ENCODE data around the gene ITGB1. TPM values are rescaled to one million over a fixed set of nuclear protein-coding genes. Genes with fewer than 3 reads are reported as not detected.
"Not testable (repeated sequence)": the region's sequence is repeated elsewhere in the genome, so short reads cannot be mapped to it uniquely, and the experiment has no call there.

ITGB1 gene
- total RNA-seq (2014; rRNA removed; shearing (Covaris generic)) = 743 and 767 TPM in 2 replicates
- 1,242 and 1,776 TPM in 2 replicates for polyA plus RNA-seq (2015; cell fraction: cytosol; rRNA removed)
- 2,428 and 2,657 TPM in 2 replicates for polyA plus RNA-seq (2015; cell fraction: nucleus; rRNA removed)

GRCh38 chr10:32958085-32959005 is at the start of gene ITGB1:
TSS of gene ITGB1 (minus strand) at chr10:32958230. CDS start at chr10:32935558, 22,672 bp downstream.
- DNase-seq (ENCODE audit: low read depth) = peak; percentile 97

- DNase-seq (ENCODE audit: low read depth) = no peak
These were observed 48.4 kb upstream of the ITGB1 start for GRCh38 chr10:33006342-33006887.

- peak; percentile 96 for DNase-seq (ENCODE audit: low read depth)
These were observed 47.6 kb upstream of the ITGB1 start for GRCh38 chr10:33005322-33006301.

- no peak for DNase-seq (ENCODE audit: low read depth)
These were observed 44.0 kb upstream of the ITGB1 start for GRCh38 chr10:33001908-33002492.

GRCh38 chr10:32998060-32998581 is 40.1 kb upstream of the ITGB1 start:
- not testable (repeated sequence) for DNase-seq (ENCODE audit: low read depth)

- no peak for DNase-seq (ENCODE audit: low read depth)
These were observed 37.7 kb upstream of the ITGB1 start for GRCh38 chr10:32995751-32996150.

GRCh38 chr10:32995066-32995622 is 37.1 kb upstream of the ITGB1 start:
- no peak for DNase-seq (ENCODE audit: low read depth)

- DNase-seq (ENCODE audit: low read depth) = not testable (repeated sequence)
These were observed 36.6 kb upstream of the ITGB1 start for GRCh38 chr10:32994632-32995031.

- DNase-seq (ENCODE audit: low read depth) = not testable (repeated sequence)
These were observed 34.3 kb upstream of the ITGB1 start for GRCh38 chr10:32992310-32992709.

- no peak for DNase-seq (ENCODE audit: low read depth)
These were observed 32.8 kb upstream of the ITGB1 start for GRCh38 chr10:32990811-32991210.

GRCh38 chr10:32988604-32989003 is 30.6 kb upstream of the ITGB1 start:
- DNase-seq (ENCODE audit: low read depth) = no peak

- no peak for DNase-seq (ENCODE audit: low read depth)
These were observed 29.1 kb upstream of the ITGB1 start for GRCh38 chr10:32987172-32987571.

- peak; percentile 75 for DNase-seq (ENCODE audit: low read depth)
These were observed 27.8 kb upstream of the ITGB1 start for GRCh38 chr10:32985775-32986350.

GRCh38 chr10:32985341-32985764 is 27.3 kb upstream of the ITGB1 start:
- no peak for DNase-seq (ENCODE audit: low read depth)

- DNase-seq (ENCODE audit: low read depth) = no peak
These were observed 26.1 kb upstream of the ITGB1 start for GRCh38 chr10:32984003-32984600.

- peak; percentile 95 for DNase-seq (ENCODE audit: low read depth)
These were observed 25.2 kb upstream of the ITGB1 start for GRCh38 chr10:32982911-32983909.

GRCh38 chr10:32982293-32982709 is 24.3 kb upstream of the ITGB1 start:
- DNase-seq (ENCODE audit: low read depth) = peak; percentile 96

- DNase-seq (ENCODE audit: low read depth) = peak; percentile 63
These were observed 23.7 kb upstream of the ITGB1 start for GRCh38 chr10:32981760-32982159.

Data from HT1080 (cell line).